IMR-90 (cell line): ENCODE results near the gene POLR3A. TPM values are rescaled to one million over a fixed set of nuclear protein-coding genes. Genes with fewer than 3 reads are reported as not detected.

Experiments used
- ATAC-seq: fragments of 200-7000 bp; cut with Tn5 transposase; 2 replicates; pipeline ENCODE4 v1.9.1; 2020; ENCODE audit warnings: low read depth, mild to moderate bottlenecking, moderate library complexity
- BruUV-seq: library from RNA; stranded (reverse); fragments of 400-500 nt; replicated peaks from 2 replicates; lab custom pipeline; 2021; lab: Mats Ljungman, UMichigan
- CTCF ChIA-PET: fragments of 300-600 bp; formaldehyde crosslinking; extraction: SDS; loops from one replicate; lab custom pipeline; 2021; ENCODE audit warnings: antibody characterized with exemption; lab: Yijun Ruan, JAX
- POLR2A ChIA-PET: fragments of 300-600 bp; sonication (Branson Sonifier 250); formaldehyde crosslinking; loops from one replicate; lab custom pipeline; 2022; ENCODE audit warnings: antibody characterized with exemption; ENCODE audit not compliant: unreplicated experiment; lab: Charles Lee
- DNase-seq: peaks from one replicate; pipeline ENCODE4 v3.0.0; 2013
- H2AFZ ChIP-seq: replicated peaks from 2 replicates; pipeline ENCODE3; 2013; ENCODE audit warnings: low read length, mild to moderate bottlenecking; ENCODE audit not compliant: poor library complexity
- H2AK5ac ChIP-seq: 2 replicates; pipeline ENCODE4 v1.6.1; 2013; ENCODE audit warnings: low read depth, low read length, inconsistent platforms
- H2AK9ac ChIP-seq: replicated peaks from 2 replicates; pipeline ENCODE3; 2013; ENCODE audit warnings: mild to moderate bottlenecking, low read depth, low read length, moderate library complexity; ENCODE audit not compliant: poor library complexity
- H2BK120ac ChIP-seq: 2 replicates; pipeline ENCODE4 v1.6.1; 2013; ENCODE audit warnings: low read depth, low read length, inconsistent platforms
- H2BK15ac ChIP-seq: 3 replicates; pipeline ENCODE4 v1.6.1; 2013; ENCODE audit warnings: low read depth, low read length, inconsistent platforms
- H2BK20ac ChIP-seq: 2 replicates; pipeline ENCODE4 v1.6.1; 2013; ENCODE audit warnings: low read depth, mild to moderate bottlenecking, inconsistent platforms, low read length, moderate library complexity
- H2BK5ac ChIP-seq: 2 replicates; pipeline ENCODE4 v1.6.1; 2013; ENCODE audit warnings: mild to moderate bottlenecking, low read depth, low read length, inconsistent platforms; ENCODE audit not compliant: poor library complexity, severe bottlenecking
- H3K14ac ChIP-seq: replicated peaks from 2 replicates; pipeline ENCODE4 v1.6.1; 2013; ENCODE audit warnings: low read depth, low read length, inconsistent platforms
- H3K18ac ChIP-seq: 2 replicates; pipeline ENCODE4 v1.6.1; 2013; ENCODE audit warnings: low read depth, low read length, control low read depth
- H3K23ac ChIP-seq: 2 replicates; pipeline ENCODE4 v1.6.1; 2013; ENCODE audit warnings: low read depth, low read length, inconsistent platforms
- H3K27ac ChIP-seq: 2 replicates; pipeline ENCODE4 v1.5.1; 2013; ENCODE audit warnings: mild to moderate bottlenecking, control low read depth, low read length; ENCODE audit not compliant: insufficient read depth
- H3K27me3 ChIP-seq: 2 replicates; pipeline ENCODE4 v1.6.1; 2013; ENCODE audit warnings: low read length; ENCODE audit not compliant: control insufficient read depth, insufficient read depth
- H3K36me3 ChIP-seq: 2 replicates; pipeline ENCODE4 v1.6.1; 2013; ENCODE audit warnings: low read length, mixed read lengths; ENCODE audit not compliant: control insufficient read depth, insufficient read depth
- H3K4ac ChIP-seq: 2 replicates; pipeline ENCODE4 v1.6.1; 2013; ENCODE audit warnings: low read depth, low read length, inconsistent platforms
- H3K4me1 ChIP-seq: 2 replicates; pipeline ENCODE4 v1.6.1; 2013; ENCODE audit warnings: low read length, mixed read lengths; ENCODE audit not compliant: control insufficient read depth, insufficient read depth
- H3K4me2 ChIP-seq: 2 replicates; pipeline ENCODE4 v1.6.1; 2013; ENCODE audit warnings: low read depth, mild to moderate bottlenecking, control low read depth, low read length, moderate library complexity
- H3K4me3 ChIP-seq: 2 replicates; pipeline ENCODE4 v1.5.1; 2013; ENCODE audit warnings: low read depth, mild to moderate bottlenecking, control low read depth, low read length, moderate library complexity; ENCODE audit not compliant: insufficient read depth
- H3K56ac ChIP-seq: 2 replicates; pipeline ENCODE4 v1.6.1; 2013; ENCODE audit warnings: low read length, inconsistent platforms; ENCODE audit not compliant: insufficient read depth; ENCODE audit errors: extremely low read depth
- H3K79me1 ChIP-seq, 2 experiments: 2 replicates each; pipeline ENCODE4 v1.6.1; 2013; ENCODE audit warnings: low read length in 2 of 2, inconsistent platforms in 1 of 2, low read depth in 1 of 2
- H3K9ac ChIP-seq: 2 replicates; pipeline ENCODE4 v1.6.1; 2013; ENCODE audit warnings: low read depth, low read length, control low read depth
- H3K9me1 ChIP-seq: 2 replicates; pipeline ENCODE4 v1.6.1; 2013; ENCODE audit warnings: low read length, inconsistent platforms; ENCODE audit not compliant: insufficient read depth
- H3K9me3 ChIP-seq: 2 replicates; pipeline ENCODE4 v1.6.1; 2013; ENCODE audit warnings: low read length; ENCODE audit not compliant: control insufficient read depth, insufficient read depth
- H4K20me1 ChIP-seq: 2 replicates; pipeline ENCODE4 v1.6.1; 2013; ENCODE audit warnings: low read length, inconsistent platforms; ENCODE audit not compliant: insufficient read depth
- H4K5ac ChIP-seq: 2 replicates; pipeline ENCODE4 v1.6.1; 2013; ENCODE audit warnings: mild to moderate bottlenecking, low read depth, low read length, control low read depth
- H4K8ac ChIP-seq, 2 experiments: 2 replicates each; pipeline ENCODE4 v1.6.1; 2013; ENCODE audit warnings: low read depth in 2 of 2, low read length in 2 of 2, control low read depth in 1 of 2, inconsistent platforms in 1 of 2
- H4K91ac ChIP-seq: 2 replicates; pipeline ENCODE4 v1.6.1; 2013; ENCODE audit warnings: low read depth, low read length, inconsistent platforms; ENCODE audit not compliant: insufficient read depth
- RAD21 ChIP-seq: IDR thresholded peaks from 2 replicates; pipeline ENCODE4 v1.6.1; 2012; ENCODE audit warnings: low read length, improper control_type of control experiment
- RFX5 ChIP-seq: IDR thresholded peaks from 2 replicates; pipeline ENCODE4 v1.8.0; 2012; ENCODE audit warnings: low read depth, mild to moderate bottlenecking, low read length, moderate library complexity
- WGBS, 2 experiments: methylation state at CpG; one replicate each; pipeline versions ENCODE4 v1.1.5 to v1.1.7; 2013; ENCODE audit warnings: missing lambda C conversion rate in 2 of 2; ENCODE audit not compliant: insufficient read length in 1 of 2; ENCODE audit errors: extremely low coverage in 2 of 2; 5-methylcytosine and 5-hydroxymethylcytosine counted together
- dilution Hi-C: fragments of 300-500 bp; cut with HindIII; formaldehyde crosslinking; loops from one replicate; pipeline ENCODE4 v1.14.3; 2018; ENCODE audit warnings: low sequenced_read_pairs; ENCODE audit not compliant: unreplicated experiment
- in situ Hi-C: fragments of 300-500 bp; cut with MboI; formaldehyde crosslinking; loops from 3 replicates; pipeline ENCODE4 v1.14.3; 2019; ENCODE audit warnings: low sequenced_read_pairs, inconsistent platforms, mixed read lengths
- intact Hi-C: fragments of 100-400 bp; cut with micrococcal nuclease; formaldehyde crosslinking; loops from 2 replicates; pipeline ENCODE4 v1.10.0; 2022
- polyA plus RNA-seq, 3 experiments: library from polyadenylated mRNA; depleted of rRNA; stranded (reverse); fragments of >200 nt; gene quantifications; 2 replicates each; pipeline ENCODE4 v1.2.3, GENCODE V29; 2012; ENCODE audit warnings: low replicate concordance in 1 of 3
- total RNA-seq: library from RNA; depleted of rRNA; stranded (reverse); fragments of >200 nt; gene quantifications from 2 replicates; pipeline ENCODE4 v1.2.3, GENCODE V29; 2012
- TF ChIP-seq, protein P1 (sequence below): fragments of 150-350 bp; IDR thresholded peaks from 2 replicates; pipeline ENCODE4 v1.6.1; 2017; ENCODE audit warnings: mild to moderate bottlenecking, antibody characterized with exemption, low read length, low read depth
- TF ChIP-seq, protein P2 (sequence below): conservative IDR thresholded peaks from 2 replicates; pipeline ENCODE4 v1.5.1; 2012; ENCODE audit warnings: mild to moderate bottlenecking, low read depth, low read length, improper control_type of control experiment

Gene POLR3A
- total and polyA plus RNA-seq, 2 of the 4 experiments (the other 2 are of a cell fraction): 11.9 to 24.4 TPM

DNA sequence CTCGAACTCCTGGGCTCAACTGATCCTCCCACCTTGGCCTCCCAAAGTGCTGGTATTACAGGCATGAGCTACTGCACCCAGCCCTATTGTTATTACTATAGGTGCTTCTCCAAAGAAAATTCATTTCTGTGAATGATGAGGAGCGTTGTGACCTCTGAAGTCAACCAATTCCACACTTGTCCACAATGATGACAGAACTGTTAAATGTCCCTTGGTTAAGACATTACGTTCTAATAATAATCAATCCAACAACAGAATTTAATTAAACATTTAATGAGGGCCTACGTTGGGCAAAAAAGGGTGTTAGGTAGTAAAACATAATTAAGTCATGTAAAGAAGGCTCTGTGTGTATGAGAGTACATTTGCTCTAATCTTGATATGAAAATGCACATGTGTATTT, 18.2 kb downstream of the POLR3A start:
- Histone ChIP-seq H3K79me1 (peaks cover 0 to 11% of the 10 kb centered on the region in 2 experiments; a peak in 2 of 4 replicates), H4K8ac (no peak overlapping the region), H2BK20ac (no peak overlapping the region), H3K9me1 (0 out of 2 replicates have a peak, but pooled peaks cover 3% of the 10 kb centered on the region), H2AFZ (no peak overlapping the region), H2BK120ac (no peak overlapping the region), H3K9ac (no peak overlapping the region), H2BK5ac (no peak overlapping the region), H3K36me3 (peaks cover 50% of the 10 kb centered on the region), H3K4me2 (no peak overlapping the region), H2AK9ac (no peak overlapping the region), H3K56ac (no peak overlapping the region), H3K4me3 (no peak overlapping the region), H3K9me3 (no peaks in the 10 kb centered on the region), H3K27ac (no peak overlapping the region), H2AK5ac (no peak overlapping the region), H3K23ac (no peak overlapping the region), H3K4ac (no peak overlapping the region), H3K4me1 (no peaks in the 10 kb centered on the region), H4K5ac (no peak overlapping the region), H4K91ac (no peak overlapping the region), H2BK15ac (no peak overlapping the region), H3K14ac (no peak overlapping the region), H3K18ac (no peak overlapping the region), H3K27me3 (no peaks in the 10 kb centered on the region), H4K20me1 (no peaks in the 10 kb centered on the region)
- no CpG with 5 or more reads among the region's 4 CpGs for WGBS, 2 experiments
- CTCF ChIA-PET: no interaction called here
- intact Hi-C loops: no loop called here
- ATAC-seq (no peak), DNase-seq (no peak)
- POLR2A ChIA-PET: no interaction called here
- in situ Hi-C loops: no loop called here
- no peak for TF ChIP-seq RFX5
- TF ChIP-seq, protein P1, sequence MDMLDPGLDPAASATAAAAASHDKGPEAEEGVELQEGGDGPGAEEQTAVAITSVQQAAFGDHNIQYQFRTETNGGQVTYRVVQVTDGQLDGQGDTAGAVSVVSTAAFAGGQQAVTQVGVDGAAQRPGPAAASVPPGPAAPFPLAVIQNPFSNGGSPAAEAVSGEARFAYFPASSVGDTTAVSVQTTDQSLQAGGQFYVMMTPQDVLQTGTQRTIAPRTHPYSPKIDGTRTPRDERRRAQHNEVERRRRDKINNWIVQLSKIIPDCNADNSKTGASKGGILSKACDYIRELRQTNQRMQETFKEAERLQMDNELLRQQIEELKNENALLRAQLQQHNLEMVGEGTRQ: no peak
- TF ChIP-seq, protein P2, sequence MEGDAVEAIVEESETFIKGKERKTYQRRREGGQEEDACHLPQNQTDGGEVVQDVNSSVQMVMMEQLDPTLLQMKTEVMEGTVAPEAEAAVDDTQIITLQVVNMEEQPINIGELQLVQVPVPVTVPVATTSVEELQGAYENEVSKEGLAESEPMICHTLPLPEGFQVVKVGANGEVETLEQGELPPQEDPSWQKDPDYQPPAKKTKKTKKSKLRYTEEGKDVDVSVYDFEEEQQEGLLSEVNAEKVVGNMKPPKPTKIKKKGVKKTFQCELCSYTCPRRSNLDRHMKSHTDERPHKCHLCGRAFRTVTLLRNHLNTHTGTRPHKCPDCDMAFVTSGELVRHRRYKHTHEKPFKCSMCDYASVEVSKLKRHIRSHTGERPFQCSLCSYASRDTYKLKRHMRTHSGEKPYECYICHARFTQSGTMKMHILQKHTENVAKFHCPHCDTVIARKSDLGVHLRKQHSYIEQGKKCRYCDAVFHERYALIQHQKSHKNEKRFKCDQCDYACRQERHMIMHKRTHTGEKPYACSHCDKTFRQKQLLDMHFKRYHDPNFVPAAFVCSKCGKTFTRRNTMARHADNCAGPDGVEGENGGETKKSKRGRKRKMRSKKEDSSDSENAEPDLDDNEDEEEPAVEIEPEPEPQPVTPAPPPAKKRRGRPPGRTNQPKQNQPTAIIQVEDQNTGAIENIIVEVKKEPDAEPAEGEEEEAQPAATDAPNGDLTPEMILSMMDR: no peak
- TF ChIP-seq RAD21: no peak
- dilution Hi-C loops: no loop called here
- no TSS peak for BruUV-seq
